Caco-2 (cell line): ENCODE measurements around the gene ENO1. TPM values are rescaled to one million over a fixed set of nuclear protein-coding genes. Genes with fewer than 3 reads are reported as not detected.

ENCODE experiments used
- BruUV-seq: library from RNA; stranded (reverse); fragments of 400-500 nt; replicated peaks from 2 replicates; lab custom pipeline; 2021; lab: Mats Ljungman, UMichigan
- CTCF ChIA-PET: fragments of 300-600 bp; sonication (Branson Sonifier 250); formaldehyde crosslinking; loops from one replicate; lab custom pipeline; 2022; ENCODE audit warnings: antibody characterized with exemption; lab: Charles Lee
- POLR2A ChIA-PET: fragments of 300-600 bp; sonication (Branson Sonifier 250); formaldehyde crosslinking; loops from one replicate; lab custom pipeline; 2022; ENCODE audit warnings: antibody characterized with exemption; lab: Charles Lee
- DNase-seq, 2 experiments: peaks; one replicate each; pipeline versions ENCODE4 v3.0.0 to v3.0.0-alpha.2; 2020 to 2022
- H3K27me3 ChIP-seq: replicated peaks from 2 replicates; pipeline ENCODE4 v1.6.0; 2011; ENCODE audit warnings: low read length; ENCODE audit not compliant: control insufficient read depth, insufficient read depth
- H3K36me3 ChIP-seq: 2 replicates; pipeline ENCODE4 v1.5.1; 2011; ENCODE audit warnings: low read length; ENCODE audit not compliant: control insufficient read depth, insufficient read depth
- H3K4me1 ChIP-seq: fragments of 250-450 bp; sonication (Bioruptor Pico); 2 replicates; pipeline ENCODE4 v1.5.1; 2020; ENCODE audit warnings: mild to moderate bottlenecking
- H3K4me3 ChIP-seq: 2 replicates; pipeline ENCODE4 v1.5.1; 2011; ENCODE audit warnings: low read depth, mild to moderate bottlenecking, control low read depth, low read length
- H3K9me3 ChIP-seq: fragments of 250-450 bp; sonication (Bioruptor Pico); 2 replicates; pipeline ENCODE4 v1.5.1; 2020; ENCODE audit warnings: mild to moderate bottlenecking, moderate library complexity
- H3K27ac Mint-ChIP-seq: one replicate; pipeline ENCODE4 v1.8.0; 2022; ENCODE audit warnings: mixed read lengths; ENCODE audit not compliant: unreplicated experiment
- H3K27me3 Mint-ChIP-seq: one replicate; pipeline ENCODE4 v1.8.0; 2022; ENCODE audit warnings: mixed read lengths; ENCODE audit not compliant: insufficient read depth, unreplicated experiment
- H3K36me3 Mint-ChIP-seq: one replicate; pipeline ENCODE4 v1.8.0; 2022; ENCODE audit warnings: mild to moderate bottlenecking, mixed read lengths; ENCODE audit not compliant: insufficient read depth, unreplicated experiment
- H3K4me1 Mint-ChIP-seq: one replicate; pipeline ENCODE4 v1.8.0; 2022; ENCODE audit warnings: low read depth, mixed read lengths; ENCODE audit not compliant: unreplicated experiment
- H3K4me3 Mint-ChIP-seq: one replicate; pipeline ENCODE4 v1.8.0; 2022; ENCODE audit warnings: mild to moderate bottlenecking, moderate library complexity, mixed read lengths; ENCODE audit not compliant: unreplicated experiment
- H3K9me3 Mint-ChIP-seq: one replicate; pipeline ENCODE4 v1.8.0; 2022; ENCODE audit warnings: mixed read lengths; ENCODE audit not compliant: unreplicated experiment
- CTCF ChIP-seq, 2 experiments: fragments of 200-600 bp in 1 of 2; IDR thresholded peaks; 1 replicate in 1 of 2; 2 replicates in 1 of 2; pipeline versions ENCODE4 v1.5.1 to v1.8.0; 2011 to 2022; ENCODE audit warnings: antibody characterized with exemption in 1 of 2, control low read depth in 1 of 2, inconsistent platforms in 1 of 2, low read depth in 1 of 2, low read length in 1 of 2, mild to moderate bottlenecking in 1 of 2, moderate library complexity in 1 of 2; ENCODE audit not compliant: insufficient read depth in 1 of 2, severe bottlenecking in 1 of 2, unreplicated experiment in 1 of 2
- intact Hi-C: fragments of 100-400 bp; cut with micrococcal nuclease; formaldehyde crosslinking; loops from one replicate; pipeline ENCODE4 v1.10.0; 2022; ENCODE audit not compliant: unreplicated experiment
- total RNA-seq: library from RNA; stranded (reverse); gene quantifications from 2 replicates; pipeline ENCODE4 v1.2.3, GENCODE V29; 2022

Gene ENO1
- total RNA-seq, 1 experiment from 2014 or later, result 934 TPM

- Mint-ChIP-seq H3K4me1 (no peaks in the 10 kb centered on the region), H3K36me3 (no peaks in the 10 kb centered on the region), H3K27ac (no peak overlapping the region), H3K27me3 (no peaks in the 10 kb centered on the region), H3K9me3 (no peaks in the 10 kb centered on the region), H3K4me3 (no peak overlapping the region)
- no TSS peak for BruUV-seq
- TF ChIP-seq CTCF (IDR thresholded peaks at IDR 0.05; ENCODE audit: insufficient read depth in 1 of 2, low read depth in 1 of 2, low read length in 1 of 2, severe bottlenecking in 1 of 2, unreplicated experiment in 1 of 2), result no peak
- peaks cover 2% of the 10 kb centered on the region for H3K4me1 ChIP-seq
- H3K36me3 ChIP-seq, result no peaks in the 10 kb centered on the region
- intact Hi-C loops, result no loop called here
- no peak for DNase-seq
- no peaks in the 10 kb centered on the region for H3K9me3 ChIP-seq
- CTCF ChIA-PET, result no interaction called here
- H3K27me3 ChIP-seq, result no peaks in the 10 kb centered on the region
- H3K4me3 ChIP-seq, result no peak overlapping the region
- POLR2A ChIA-PET, result no interaction called here
Measured at GRCh38 chr1:8892026-8892425, 13.5 kb upstream of the ENO1 start.

- no peaks in the 10 kb centered on the region for H3K36me3 Mint-ChIP-seq
- intact Hi-C loops, result no loop called here
- H3K4me1 Mint-ChIP-seq, result no peaks in the 10 kb centered on the region
- H3K27ac Mint-ChIP-seq, result no peak overlapping the region
- Histone ChIP-seq H3K9me3 (no peaks in the 10 kb centered on the region), H3K4me1 (no peaks in the 10 kb centered on the region), H3K27me3 (no peaks in the 10 kb centered on the region), H3K36me3 (no peaks in the 10 kb centered on the region), H3K4me3 (no peak overlapping the region)
- BruUV-seq, result no TSS peak
- H3K9me3 Mint-ChIP-seq, result no peaks in the 10 kb centered on the region
- H3K4me3 Mint-ChIP-seq, result no peak overlapping the region
- no peak for DNase-seq
- TF ChIP-seq CTCF (IDR thresholded peaks at IDR 0.05; ENCODE audit: insufficient read depth in 1 of 2, low read depth in 1 of 2, low read length in 1 of 2, severe bottlenecking in 1 of 2, unreplicated experiment in 1 of 2), result no peak
- POLR2A ChIA-PET, result no interaction called here
- no peaks in the 10 kb centered on the region for H3K27me3 Mint-ChIP-seq
- CTCF ChIA-PET, result no interaction called here
Measured at GRCh38 chr1:8891401-8891800, 12.9 kb upstream of the ENO1 start.

GRCh38 chr1:8889925-8890785 is 11.7 kb upstream of the ENO1 start:
- TF ChIP-seq CTCF (IDR thresholded peaks at IDR 0.05; ENCODE audit: insufficient read depth in 1 of 2, low read depth in 1 of 2, low read length in 1 of 2, severe bottlenecking in 1 of 2, unreplicated experiment in 1 of 2), result no peak
- Mint-ChIP-seq H3K27ac (no peak overlapping the region), H3K4me3 (no peak overlapping the region), H3K27me3 (no peaks in the 10 kb centered on the region), H3K36me3 (no peaks in the 10 kb centered on the region), H3K4me1 (no peaks in the 10 kb centered on the region), H3K9me3 (no peaks in the 10 kb centered on the region)
- Histone ChIP-seq H3K4me3 (no peak overlapping the region), H3K9me3 (no peaks in the 10 kb centered on the region), H3K4me1 (no peaks in the 10 kb centered on the region), H3K27me3 (no peaks in the 10 kb centered on the region), H3K36me3 (no peaks in the 10 kb centered on the region)
- DNase-seq, result no peak
- no TSS peak for BruUV-seq
- CTCF ChIA-PET, result no interaction called here
- intact Hi-C loops, result no loop called here
- POLR2A ChIA-PET, result interaction anchor here (0.7 kb wide), 1 partner anchor 53 kb away, joined by 8 read pairs; no protein-coding TSS in a partner anchor
